ENCODE data around the gene PAX2. TPM values are rescaled to one million over a fixed set of nuclear protein-coding genes. Genes with fewer than 3 reads are reported as not detected.

PAX2 gene
- total RNA-seq, 2 experiments from 2014 or later = not detected

DNA sequence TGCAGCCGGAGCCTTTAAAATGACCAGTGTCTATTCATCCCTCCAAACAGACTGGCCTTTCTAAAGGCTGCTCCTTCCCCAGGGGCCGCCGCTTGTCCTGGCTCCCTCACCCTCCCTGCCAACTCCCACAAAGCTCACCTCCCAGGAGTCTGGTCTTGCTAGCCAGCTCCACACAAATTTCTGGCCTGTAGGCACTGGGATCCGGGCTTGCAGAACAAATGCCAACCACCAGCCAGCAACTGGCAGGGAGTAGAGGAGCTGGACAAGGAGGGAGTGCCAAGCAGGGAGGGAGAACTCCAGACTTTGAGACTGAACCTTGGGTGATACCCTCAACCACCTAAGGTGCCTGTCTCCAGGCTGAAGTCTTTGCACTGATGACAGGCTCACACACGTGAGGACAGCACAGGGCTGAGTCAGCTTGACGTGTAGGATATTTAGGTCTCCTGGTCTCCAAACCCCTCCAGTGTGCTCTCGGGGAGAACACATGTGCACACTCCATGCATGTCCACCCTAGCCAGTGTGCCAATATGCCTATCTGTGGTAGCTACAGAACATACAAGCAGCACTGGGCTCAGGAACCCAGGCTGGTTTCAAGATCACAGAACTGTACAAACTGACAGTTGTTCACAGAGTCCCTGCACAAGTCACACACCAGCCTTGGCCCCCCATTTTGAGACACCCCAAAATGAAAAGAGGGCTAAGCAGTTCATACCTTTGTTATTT lies 6.0 kb downstream of the PAX2 start:
- DNase-seq = no peak
- Mint-ChIP-seq H3K4me1 (ENCODE audit: low read depth) (peaks cover 24% of the 10 kb centered on the region), H3K9me3 (no peaks in the 10 kb centered on the region), H3K4me3 (no peak overlapping the region), H3K27ac (no peak overlapping the region), H3K36me3 (ENCODE audit: low read depth) (no peaks in the 10 kb centered on the region), H3K27me3 (ENCODE audit: low read depth) (peaks cover 82% of the 10 kb centered on the region)
- CTCF ChIA-PET = interaction anchor here (0.7 to 1.6 kb wide), 2 partner anchors 8 to 121 kb away, joined by 4 to 6 read pairs; no protein-coding TSS in a partner anchor
- intact Hi-C loops (cut with micrococcal nuclease) = no loop called here

DNA sequence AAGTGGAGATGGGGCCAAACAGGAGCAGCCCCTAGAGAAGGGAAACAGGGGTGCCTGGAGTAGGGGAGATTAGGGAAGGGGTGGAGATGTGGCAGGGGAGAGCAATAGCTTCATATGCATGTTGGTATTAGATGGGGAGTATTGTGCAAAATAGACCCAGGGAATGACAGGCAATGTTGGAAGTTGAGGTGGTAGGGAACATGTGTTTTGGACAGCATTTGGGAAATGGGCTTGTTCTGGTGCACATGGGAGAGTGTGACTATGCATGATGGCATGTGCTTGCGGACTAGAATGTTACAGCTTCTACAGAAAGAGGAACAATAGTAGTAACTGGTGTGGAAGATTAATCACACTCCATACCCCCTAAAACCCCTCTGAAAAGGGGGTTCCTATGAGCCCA lies 10.4 kb downstream of the PAX2 start:
- no peaks in the 10 kb centered on the region for H3K36me3 Mint-ChIP-seq (ENCODE audit: low read depth)
- peaks cover 80% of the 10 kb centered on the region for H3K27me3 Mint-ChIP-seq (ENCODE audit: low read depth)
- CTCF ChIA-PET = interaction anchor here (0.6 to 2.0 kb wide), 2 partner anchors 12 to 452 kb away, joined by 3 to 9 read pairs; no protein-coding TSS in a partner anchor
- H3K4me1 Mint-ChIP-seq (ENCODE audit: low read depth) = no peaks in the 10 kb centered on the region
- intact Hi-C loops (cut with micrococcal nuclease) = no loop called here
- H3K4me3 Mint-ChIP-seq = no peak overlapping the region
- DNase-seq = no peak
- H3K9me3 Mint-ChIP-seq = no peaks in the 10 kb centered on the region
- H3K27ac Mint-ChIP-seq = no peak overlapping the region

GRCh38 chr10:100759331-100759730 lies 13.9 kb downstream of the PAX2 start:
- Mint-ChIP-seq H3K4me1 (ENCODE audit: low read depth) (no peaks in the 10 kb centered on the region), H3K27me3 (ENCODE audit: low read depth) (peaks cover 56% of the 10 kb centered on the region), H3K36me3 (ENCODE audit: low read depth) (no peaks in the 10 kb centered on the region), H3K4me3 (no peak overlapping the region), H3K9me3 (no peaks in the 10 kb centered on the region), H3K27ac (no peak overlapping the region)
- CTCF ChIA-PET = no interaction called here
- intact Hi-C loops (cut with micrococcal nuclease) = no loop called here
- no peak for DNase-seq

DNA sequence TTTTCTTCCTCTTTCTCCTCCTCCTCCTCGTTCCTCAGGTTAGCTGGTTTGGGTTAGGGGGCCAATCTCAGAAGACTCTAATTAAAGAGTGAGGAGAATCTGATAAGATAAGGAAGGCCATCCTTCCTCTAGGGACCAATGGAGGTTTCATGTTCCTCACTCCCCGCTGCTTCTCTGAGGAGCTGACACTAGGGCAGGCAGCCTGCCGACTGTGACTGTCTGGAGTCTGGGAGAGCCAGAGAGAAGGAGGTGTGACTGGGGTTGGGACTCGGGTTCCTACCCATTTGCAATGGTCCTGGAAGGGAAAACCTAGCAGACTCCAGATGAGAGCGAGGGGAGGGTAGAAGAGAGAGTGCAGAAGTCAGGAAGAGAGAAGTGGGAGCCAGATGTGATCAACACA lies 15.3 kb downstream of the PAX2 start:
- Mint-ChIP-seq H3K27me3 (ENCODE audit: low read depth) (peaks cover 50% of the 10 kb centered on the region), H3K4me3 (no peak overlapping the region), H3K27ac (no peak overlapping the region), H3K36me3 (ENCODE audit: low read depth) (no peaks in the 10 kb centered on the region), H3K4me1 (ENCODE audit: low read depth) (no peaks in the 10 kb centered on the region), H3K9me3 (no peaks in the 10 kb centered on the region)
- intact Hi-C loops (cut with micrococcal nuclease) = no loop called here
- CTCF ChIA-PET = no interaction called here
- no peak for DNase-seq

DNA sequence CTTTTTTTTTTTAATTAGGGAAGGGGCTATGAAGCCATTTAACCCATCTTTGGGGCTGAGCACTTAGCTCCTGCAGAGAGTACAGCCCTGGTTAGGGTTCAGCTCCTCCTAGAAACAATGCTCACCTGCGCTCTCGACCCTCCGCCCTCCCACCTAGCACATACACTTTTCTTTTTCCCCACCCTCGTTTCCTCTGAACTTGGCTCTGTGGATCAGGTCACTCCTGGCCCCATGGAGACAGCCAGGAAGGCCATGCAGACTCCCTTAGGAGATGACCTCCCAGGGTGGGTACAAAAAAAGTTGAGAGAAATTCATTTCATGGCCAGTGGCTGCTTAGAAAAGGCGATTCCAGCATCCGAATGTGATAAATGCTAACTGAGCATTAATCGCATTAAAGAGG lies 15.8 kb downstream of the PAX2 start:
- H3K36me3 Mint-ChIP-seq (ENCODE audit: low read depth) = no peaks in the 10 kb centered on the region
- intact Hi-C loops (cut with micrococcal nuclease) = no loop called here

GRCh38 chr10:100763043-100763747 lies 17.8 kb downstream of the PAX2 start:
- H3K27ac Mint-ChIP-seq = no peak overlapping the region
- no peaks in the 10 kb centered on the region for H3K9me3 Mint-ChIP-seq
- CTCF ChIA-PET = interaction anchor here (0.8 kb wide), 1 partner anchor 53 kb away, joined by 3 read pairs; no protein-coding TSS in a partner anchor
- intact Hi-C loops (cut with micrococcal nuclease) = no loop called here
- H3K36me3 Mint-ChIP-seq (ENCODE audit: low read depth) = no peaks in the 10 kb centered on the region
- H3K4me1 Mint-ChIP-seq (ENCODE audit: low read depth) = no peaks in the 10 kb centered on the region
- no peak overlapping the region for H3K4me3 Mint-ChIP-seq
- DNase-seq = no peak
- H3K27me3 Mint-ChIP-seq (ENCODE audit: low read depth) = peaks cover 39% of the 10 kb centered on the region

More for the DNA sequence above, 15.8 kb downstream of the PAX2 start:
- H3K4me1 Mint-ChIP-seq (ENCODE audit: low read depth) = no peaks in the 10 kb centered on the region
- peaks cover 48% of the 10 kb centered on the region for H3K27me3 Mint-ChIP-seq (ENCODE audit: low read depth)
- no peaks in the 10 kb centered on the region for H3K9me3 Mint-ChIP-seq
- DNase-seq = no peak
- no peak overlapping the region for H3K27ac Mint-ChIP-seq
- CTCF ChIA-PET = interaction anchor here (0.9 kb wide), 1 partner anchor 54 kb away, joined by 3 read pairs; no protein-coding TSS in a partner anchor
- H3K4me3 Mint-ChIP-seq = no peak overlapping the region

- CTCF ChIA-PET = no interaction called here
- H3K9me3 Mint-ChIP-seq = no peaks in the 10 kb centered on the region
- H3K4me1 Mint-ChIP-seq (ENCODE audit: low read depth) = no peaks in the 10 kb centered on the region
- H3K27ac Mint-ChIP-seq = no peak overlapping the region
- no peak overlapping the region for H3K4me3 Mint-ChIP-seq
- intact Hi-C loops (cut with micrococcal nuclease) = no loop called here
- H3K36me3 Mint-ChIP-seq (ENCODE audit: low read depth) = no peaks in the 10 kb centered on the region
- DNase-seq = no peak
- peaks cover 10% of the 10 kb centered on the region for H3K27me3 Mint-ChIP-seq (ENCODE audit: low read depth)
Observed at GRCh38 chr10:100766693-100767421, 21.5 kb downstream of the PAX2 start.

GRCh38 chr10:100767422-100767775 lies 22.0 kb downstream of the PAX2 start:
- Mint-ChIP-seq H3K36me3 (ENCODE audit: low read depth) (no peaks in the 10 kb centered on the region), H3K27ac (no peak overlapping the region), H3K9me3 (no peaks in the 10 kb centered on the region), H3K4me3 (no peak overlapping the region), H3K4me1 (ENCODE audit: low read depth) (no peaks in the 10 kb centered on the region), H3K27me3 (ENCODE audit: low read depth) (peaks cover 10% of the 10 kb centered on the region)
- intact Hi-C loops (cut with micrococcal nuclease) = no loop called here
- DNase-seq = no peak
- CTCF ChIA-PET = no interaction called here

DNA sequence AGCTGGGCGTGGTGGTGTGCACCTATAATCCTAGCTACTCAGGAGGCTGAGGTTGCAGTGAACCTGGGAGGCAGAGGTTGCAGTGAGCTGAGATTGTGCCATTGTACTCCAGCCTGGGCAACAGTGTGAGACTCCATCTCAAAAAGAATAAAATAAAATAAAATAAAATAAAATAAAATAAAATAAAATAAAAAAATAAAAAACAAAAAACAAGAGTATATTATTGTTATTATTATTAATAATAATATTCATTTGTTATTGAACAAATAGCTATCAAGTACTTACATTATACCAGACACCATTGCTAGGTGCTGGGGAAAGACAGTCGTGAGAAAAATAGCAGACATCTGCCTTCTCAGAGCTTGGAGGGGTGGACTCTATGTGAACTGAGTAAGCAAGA lies 24.1 kb downstream of the PAX2 start:
- H3K27ac Mint-ChIP-seq = no peak overlapping the region
- CTCF ChIA-PET = interaction anchor here (0.7 kb wide), 1 partner anchor 30 kb away, joined by 3 read pairs; no protein-coding TSS in a partner anchor
- no peaks in the 10 kb centered on the region for H3K36me3 Mint-ChIP-seq (ENCODE audit: low read depth)
- H3K4me3 Mint-ChIP-seq = no peak overlapping the region
- peaks cover 13% of the 10 kb centered on the region for H3K27me3 Mint-ChIP-seq (ENCODE audit: low read depth)
- H3K4me1 Mint-ChIP-seq (ENCODE audit: low read depth) = no peaks in the 10 kb centered on the region
- no peak for DNase-seq
- intact Hi-C loops (cut with micrococcal nuclease) = no loop called here
- H3K9me3 Mint-ChIP-seq = no peaks in the 10 kb centered on the region

- Mint-ChIP-seq H3K4me3 (no peak overlapping the region), H3K27ac (no peak overlapping the region)
- CTCF ChIA-PET = no interaction called here
Observed at GRCh38 chr10:100773646-100774045, 28.3 kb downstream of the PAX2 start.

GRCh38 chr10:100774223-100774622 lies 28.8 kb downstream of the PAX2 start:
- Mint-ChIP-seq H3K27ac (no peak overlapping the region), H3K27me3 (ENCODE audit: low read depth) (peaks cover 17% of the 10 kb centered on the region), H3K4me3 (no peak overlapping the region), H3K4me1 (ENCODE audit: low read depth) (no peaks in the 10 kb centered on the region), H3K9me3 (no peaks in the 10 kb centered on the region), H3K36me3 (ENCODE audit: low read depth) (no peaks in the 10 kb centered on the region)
- CTCF ChIA-PET = no interaction called here
- intact Hi-C loops (cut with micrococcal nuclease) = no loop called here
- no peak for DNase-seq

More at GRCh38 chr10:100773646-100774045, 28.3 kb downstream of the PAX2 start:
- Mint-ChIP-seq H3K4me1 (ENCODE audit: low read depth) (no peaks in the 10 kb centered on the region), H3K36me3 (ENCODE audit: low read depth) (no peaks in the 10 kb centered on the region), H3K27me3 (ENCODE audit: low read depth) (peaks cover 17% of the 10 kb centered on the region), H3K9me3 (no peaks in the 10 kb centered on the region)
- intact Hi-C loops (cut with micrococcal nuclease) = no loop called here
- DNase-seq = no peak

GRCh38 chr10:100774876-100775275 lies 29.5 kb downstream of the PAX2 start:
- H3K4me1 Mint-ChIP-seq (ENCODE audit: low read depth) = no peaks in the 10 kb centered on the region
- CTCF ChIA-PET = interaction anchor here (0.9 kb wide), 1 partner anchor 32 kb away, joined by 3 read pairs; no protein-coding TSS in a partner anchor
- H3K36me3 Mint-ChIP-seq (ENCODE audit: low read depth) = no peaks in the 10 kb centered on the region
- no peak for DNase-seq
- no peaks in the 10 kb centered on the region for H3K9me3 Mint-ChIP-seq
- no peak overlapping the region for H3K27ac Mint-ChIP-seq
- peaks cover 20% of the 10 kb centered on the region for H3K27me3 Mint-ChIP-seq (ENCODE audit: low read depth)
- H3K4me3 Mint-ChIP-seq = no peak overlapping the region
- intact Hi-C loops (cut with micrococcal nuclease) = no loop called here
